ENCODE results near the gene GRID1.

DNA sequence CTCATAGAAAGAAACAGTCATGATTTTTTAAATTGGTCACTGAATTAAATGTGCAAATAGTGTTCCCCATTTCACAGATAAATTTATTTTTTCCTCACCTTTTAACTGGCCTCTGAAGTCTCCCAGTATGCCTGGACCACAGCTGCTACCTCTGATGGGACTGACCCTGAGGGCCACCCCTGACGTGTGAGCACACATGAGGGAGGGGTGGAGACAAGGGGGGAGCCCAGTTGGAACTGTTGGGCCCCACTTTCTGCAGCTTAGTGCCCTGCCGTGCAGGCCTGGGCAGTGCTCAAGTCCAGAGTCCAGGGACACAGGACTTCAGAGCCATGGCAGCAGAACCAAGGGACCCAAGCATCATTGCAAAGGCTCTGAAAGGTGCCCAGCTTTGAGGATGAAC, 243.9 kb downstream of the GRID1 start:
- TF ChIP-seq, protein P1, sequence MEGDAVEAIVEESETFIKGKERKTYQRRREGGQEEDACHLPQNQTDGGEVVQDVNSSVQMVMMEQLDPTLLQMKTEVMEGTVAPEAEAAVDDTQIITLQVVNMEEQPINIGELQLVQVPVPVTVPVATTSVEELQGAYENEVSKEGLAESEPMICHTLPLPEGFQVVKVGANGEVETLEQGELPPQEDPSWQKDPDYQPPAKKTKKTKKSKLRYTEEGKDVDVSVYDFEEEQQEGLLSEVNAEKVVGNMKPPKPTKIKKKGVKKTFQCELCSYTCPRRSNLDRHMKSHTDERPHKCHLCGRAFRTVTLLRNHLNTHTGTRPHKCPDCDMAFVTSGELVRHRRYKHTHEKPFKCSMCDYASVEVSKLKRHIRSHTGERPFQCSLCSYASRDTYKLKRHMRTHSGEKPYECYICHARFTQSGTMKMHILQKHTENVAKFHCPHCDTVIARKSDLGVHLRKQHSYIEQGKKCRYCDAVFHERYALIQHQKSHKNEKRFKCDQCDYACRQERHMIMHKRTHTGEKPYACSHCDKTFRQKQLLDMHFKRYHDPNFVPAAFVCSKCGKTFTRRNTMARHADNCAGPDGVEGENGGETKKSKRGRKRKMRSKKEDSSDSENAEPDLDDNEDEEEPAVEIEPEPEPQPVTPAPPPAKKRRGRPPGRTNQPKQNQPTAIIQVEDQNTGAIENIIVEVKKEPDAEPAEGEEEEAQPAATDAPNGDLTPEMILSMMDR (conservative IDR thresholded peaks at IDR 0.05; ENCODE audit: low read depth, low read length), result no peak
- TF ChIP-seq EZH2 (IDR thresholded peaks at IDR 0.05; ENCODE audit: low read length, unreplicated experiment) (no peak), EZH2phosphoT487 (IDR thresholded peaks at IDR 0.05; ENCODE audit: borderline replicate concordance, low read length) (no peak)

All from PC-3 (cell line).